Bronchial epithelial cell (primary cell): ENCODE results near the gene GRM5. TPM values are rescaled to one million over a fixed set of nuclear protein-coding genes. Genes with fewer than 3 reads are reported as not detected.

Experiments used
- DNase-seq: peaks from one replicate; pipeline ENCODE4 v3.0.0-alpha.2; 2010; ENCODE audit warnings: low read depth
- FAIRE-seq: peaks from 2 replicates; lab custom pipeline; 2011; peaks lifted over from hg19 to GRCh38; lab: Jason Lieb, UNC
- H3K27me3 ChIP-seq: 2 replicates; pipeline ENCODE4 v1.5.1; 2011; ENCODE audit warnings: low read length; ENCODE audit not compliant: control insufficient read depth, insufficient read depth
- H3K36me3 ChIP-seq: 2 replicates; pipeline ENCODE4 v1.5.1; 2011; ENCODE audit warnings: low read length; ENCODE audit not compliant: control insufficient read depth, insufficient read depth
- H3K4me3 ChIP-seq: 2 replicates; pipeline ENCODE4 v1.5.1; 2011; ENCODE audit warnings: mild to moderate bottlenecking, low read depth, low read length, control low read depth
- CTCF ChIP-seq: IDR thresholded peaks from 2 replicates; pipeline ENCODE4 v1.5.1; 2011; ENCODE audit warnings: mild to moderate bottlenecking, moderate library complexity, low read length, control low read depth, inconsistent platforms; ENCODE audit not compliant: insufficient read depth, severe bottlenecking
- total RNA-seq: library from RNA; depleted of rRNA; stranded (reverse); fragments of >200 nt; gene quantifications from 2 replicates; pipeline ENCODE4 v1.2.1, GENCODE V29; 2014

GRM5 gene
- total RNA-seq, 1 donor from 2014 or later, result not detected

GRCh38 chr11:88555829-88556202 lies 510.0 kb downstream of the GRM5 start:
- Histone ChIP-seq H3K4me3 (no peak overlapping the region), H3K36me3 (no peaks in the 10 kb centered on the region), H3K27me3 (no peaks in the 10 kb centered on the region)
- DNase-seq (no peak), FAIRE-seq (no peak)
- no peak for TF ChIP-seq CTCF

- no peak overlapping the region for H3K4me3 ChIP-seq
- no peak for FAIRE-seq
Measured at GRCh38 chr11:88555018-88555828, 510.6 kb downstream of the GRM5 start.

GRCh38 chr11:88553204-88553603 lies 512.6 kb downstream of the GRM5 start:
- no peak overlapping the region for H3K4me3 ChIP-seq
- no peak for FAIRE-seq
- H3K27me3 ChIP-seq, result no peaks in the 10 kb centered on the region

More at GRCh38 chr11:88555018-88555828, 510.6 kb downstream of the GRM5 start:
- DNase-seq, result peak; percentile 100
- no peak for TF ChIP-seq CTCF
- no peaks in the 10 kb centered on the region for H3K27me3 ChIP-seq
- no peaks in the 10 kb centered on the region for H3K36me3 ChIP-seq

GRCh38 chr11:88552379-88553062 lies 513.3 kb downstream of the GRM5 start:
- peak; percentile 44 for DNase-seq
- no peak for FAIRE-seq

More at GRCh38 chr11:88553204-88553603, 512.6 kb downstream of the GRM5 start:
- DNase-seq, result no peak
- no peaks in the 10 kb centered on the region for H3K36me3 ChIP-seq
- TF ChIP-seq CTCF, result no peak

GRCh38 chr11:88544656-88545280 lies 521.0 kb downstream of the GRM5 start:
- Histone ChIP-seq H3K4me3 (no peak overlapping the region), H3K27me3 (no peaks in the 10 kb centered on the region), H3K36me3 (no peaks in the 10 kb centered on the region)
- no peak for TF ChIP-seq CTCF
- FAIRE-seq (no peak), DNase-seq (no peak)

More at GRCh38 chr11:88552379-88553062, 513.3 kb downstream of the GRM5 start:
- no peaks in the 10 kb centered on the region for H3K36me3 ChIP-seq
- TF ChIP-seq CTCF, result peak; percentile 63
- no peak overlapping the region for H3K4me3 ChIP-seq
- no peaks in the 10 kb centered on the region for H3K27me3 ChIP-seq
